NCI-H128 (cell line): ENCODE data around the gene PRKCG.

Experiments used
- DNase-seq: peaks from one replicate; lab custom pipeline; 2025; ENCODE audit not compliant: unreplicated experiment; lab: John Stamatoyannopoulos, UW

The PRKCG gene

DNA sequence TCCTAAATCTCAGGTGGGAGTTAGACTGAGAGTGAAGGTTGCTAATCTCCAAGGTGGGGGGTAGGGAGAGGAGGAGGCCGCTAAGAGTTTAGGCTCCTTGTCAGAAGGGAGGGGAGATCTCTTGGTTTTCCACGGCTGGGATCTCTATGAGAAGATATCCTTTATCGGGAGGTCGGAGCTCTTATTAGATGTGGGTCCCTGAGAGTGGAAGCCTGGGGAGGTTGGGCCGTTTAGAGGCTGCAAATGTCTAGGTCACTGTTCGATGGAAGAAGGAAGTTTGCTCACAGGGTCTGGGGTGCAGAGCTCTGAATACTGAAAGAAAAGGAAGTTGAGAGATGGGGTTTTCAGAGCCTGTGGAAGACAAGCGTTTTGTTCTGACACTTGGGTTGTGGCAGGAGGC, 10.5 kb upstream of the PRKCG start:
- no peak for DNase-seq

DNA sequence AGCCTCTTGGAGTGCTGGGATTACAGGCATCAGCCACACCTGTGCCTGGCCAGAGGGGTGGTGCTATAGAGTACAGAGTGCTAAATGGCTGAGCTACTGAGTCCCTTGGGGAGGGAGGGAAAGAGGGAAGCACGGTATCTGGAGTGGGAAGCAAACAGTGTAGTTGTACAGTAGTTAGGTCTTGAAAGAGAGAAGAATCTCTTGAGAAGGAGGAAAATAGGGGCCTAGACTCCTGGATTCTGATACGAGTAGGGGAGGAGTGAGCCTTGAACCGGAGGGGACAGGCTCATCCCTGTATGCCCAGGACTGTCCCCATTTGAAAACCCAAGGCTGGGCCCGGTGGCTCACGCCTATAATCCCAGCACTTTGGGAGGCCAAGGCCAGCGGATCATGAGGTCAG, 9.2 kb upstream of the PRKCG start:
- DNase-seq: no peak

DNA sequence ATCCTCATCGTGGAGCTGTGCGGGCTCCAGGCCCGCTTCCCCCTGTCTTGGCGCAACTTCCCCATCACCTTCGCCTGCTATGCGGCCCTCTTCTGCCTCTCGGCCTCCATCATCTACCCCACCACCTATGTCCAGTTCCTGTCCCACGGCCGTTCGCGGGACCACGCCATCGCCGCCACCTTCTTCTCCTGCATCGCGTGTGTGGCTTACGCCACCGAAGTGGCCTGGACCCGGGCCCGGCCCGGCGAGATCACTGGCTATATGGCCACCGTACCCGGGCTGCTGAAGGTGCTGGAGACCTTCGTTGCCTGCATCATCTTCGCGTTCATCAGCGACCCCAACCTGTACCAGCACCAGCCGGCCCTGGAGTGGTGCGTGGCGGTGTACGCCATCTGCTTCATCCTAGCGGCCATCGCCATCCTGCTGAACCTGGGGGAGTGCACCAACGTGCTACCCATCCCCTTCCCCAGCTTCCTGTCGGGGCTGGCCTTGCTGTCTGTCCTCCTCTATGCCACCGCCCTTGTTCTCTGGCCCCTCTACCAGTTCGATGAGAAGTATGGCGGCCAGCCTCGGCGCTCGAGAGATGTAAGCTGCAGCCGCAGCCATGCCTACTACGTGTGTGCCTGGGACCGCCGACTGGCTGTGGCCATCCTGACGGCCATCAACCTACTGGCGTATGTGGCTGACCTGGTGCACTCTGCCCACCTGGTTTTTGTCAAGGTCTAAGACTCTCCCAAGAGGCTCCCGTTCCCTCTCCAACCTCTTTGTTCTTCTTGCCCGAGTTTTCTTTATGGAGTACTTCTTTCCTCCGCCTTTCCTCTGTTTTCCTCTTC, 8.0 kb upstream of the PRKCG start:
- DNase-seq: no peak

DNA sequence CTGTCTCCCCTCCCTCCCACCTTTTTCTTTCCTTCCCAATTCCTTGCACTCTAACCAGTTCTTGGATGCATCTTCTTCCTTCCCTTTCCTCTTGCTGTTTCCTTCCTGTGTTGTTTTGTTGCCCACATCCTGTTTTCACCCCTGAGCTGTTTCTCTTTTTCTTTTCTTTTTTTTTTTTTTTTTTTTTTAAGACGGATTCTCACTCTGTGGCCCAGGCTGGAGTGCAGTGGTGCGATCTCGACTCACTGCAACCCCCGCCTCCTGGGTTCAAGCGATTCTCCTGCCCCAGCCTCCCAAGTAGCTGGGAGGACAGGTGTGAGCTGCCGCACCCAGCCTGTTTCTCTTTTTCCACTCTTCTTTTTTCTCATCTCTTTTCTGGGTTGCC, 7.4 kb upstream of the PRKCG start:
- DNase-seq: no peak

DNA sequence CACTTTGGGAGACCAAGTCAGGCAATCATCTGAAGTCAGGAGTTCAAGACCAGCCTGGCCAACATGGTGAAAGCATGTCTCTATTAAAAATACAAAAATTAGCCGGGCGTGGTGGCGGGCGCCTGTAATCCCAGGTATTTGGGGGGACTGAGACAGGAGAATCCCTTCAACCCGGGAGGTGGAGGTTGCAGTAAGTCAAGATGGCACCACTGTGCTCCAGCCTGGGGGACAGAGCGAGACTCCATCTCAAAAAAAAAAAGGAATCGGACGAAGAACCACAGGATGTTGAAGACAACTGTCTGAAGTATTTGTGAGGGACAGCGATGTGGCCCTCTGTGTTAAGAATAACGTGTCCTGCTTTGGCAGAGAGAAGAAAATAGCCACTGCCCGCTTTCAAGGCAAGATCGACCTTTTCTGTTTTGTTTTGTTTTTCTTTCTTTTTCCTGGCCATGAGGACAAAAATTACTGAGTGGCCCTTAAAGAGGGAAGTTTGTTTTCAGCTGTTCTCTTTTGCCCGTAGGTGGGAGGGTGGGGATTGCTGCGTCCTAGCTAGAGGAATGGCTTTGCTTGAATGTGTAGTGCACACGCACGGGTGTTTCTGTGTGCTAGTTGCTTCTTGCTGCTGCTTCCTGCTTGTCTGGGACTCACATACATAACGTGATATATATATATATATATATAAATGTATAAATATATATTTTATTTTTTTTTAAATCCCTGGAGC, 6.2 kb upstream of the PRKCG start:
- DNase-seq: no peak

DNA sequence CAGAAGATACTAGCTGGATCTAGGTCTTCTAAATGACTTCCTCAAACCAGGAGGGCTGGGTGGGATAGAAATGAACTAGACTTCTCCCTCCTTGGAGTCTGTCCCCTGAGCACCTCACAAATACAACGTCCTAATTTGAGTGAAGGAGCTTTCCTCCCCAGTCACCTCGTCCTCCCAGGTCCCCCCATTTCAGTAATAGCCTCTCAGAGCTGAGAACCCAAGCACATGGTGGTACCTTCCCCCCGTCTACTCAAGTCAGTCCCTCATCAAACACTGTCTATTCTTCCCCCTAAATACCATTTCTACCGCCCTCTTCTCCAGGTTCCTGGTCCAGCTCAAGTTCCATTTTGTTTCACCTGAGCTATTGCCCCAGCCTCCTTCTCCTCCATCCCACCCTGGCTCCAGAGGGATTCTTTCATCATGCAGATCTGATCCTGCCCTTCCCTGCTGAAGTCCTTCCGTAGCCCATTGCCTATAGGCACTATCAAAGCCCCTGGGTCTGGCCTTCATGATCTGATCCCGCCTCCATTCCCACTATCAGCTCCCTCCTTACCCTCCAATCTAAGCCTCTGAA, 5.3 kb upstream of the PRKCG start:
- no peak for DNase-seq

DNA sequence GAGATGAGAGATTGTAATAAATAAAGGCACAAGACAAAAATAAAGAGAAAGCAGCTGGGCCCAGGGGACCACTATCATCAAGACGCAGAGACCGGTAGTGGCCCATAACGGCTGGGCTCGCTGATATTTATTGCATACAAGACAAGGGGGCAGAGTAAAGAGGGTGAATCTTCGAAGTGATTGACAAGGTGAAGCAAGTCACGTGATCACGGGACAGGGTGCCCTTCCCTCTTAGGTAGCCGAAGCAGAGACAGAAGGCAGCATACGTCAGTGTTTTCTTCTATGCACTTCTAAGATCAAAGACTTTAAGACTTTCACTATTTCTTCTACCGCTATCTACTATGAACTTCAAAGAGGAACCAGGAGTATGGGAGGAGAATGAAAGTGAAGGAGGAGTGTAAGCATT, 4.6 kb upstream of the PRKCG start:
- no peak for DNase-seq

DNA sequence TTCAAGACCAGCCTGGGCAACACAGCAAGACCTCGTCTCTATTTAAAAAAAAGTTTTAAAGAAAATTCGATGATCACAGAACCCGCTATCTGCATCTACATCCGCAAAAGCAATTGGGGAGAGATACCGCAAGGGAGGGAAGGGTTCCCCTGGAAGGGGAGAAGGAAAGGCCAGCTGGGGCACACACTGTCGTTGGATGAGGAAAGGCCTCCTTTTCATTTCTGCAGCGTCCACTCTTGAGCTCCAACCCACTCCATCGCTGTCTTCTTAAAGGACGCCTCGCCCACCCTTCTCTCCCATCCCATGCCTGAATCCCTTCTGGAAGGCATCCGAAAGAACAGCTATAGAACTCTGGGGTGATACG, 3.2 kb upstream of the PRKCG start:
- DNase-seq: no peak

- no peak for DNase-seq
Measured at GRCh38 chr19:53879140-53880081, 2.6 kb upstream of the PRKCG start.

GRCh38 chr19:53880711-53881481, 1.1 kb upstream of the PRKCG start:
- no peak for DNase-seq

DNA sequence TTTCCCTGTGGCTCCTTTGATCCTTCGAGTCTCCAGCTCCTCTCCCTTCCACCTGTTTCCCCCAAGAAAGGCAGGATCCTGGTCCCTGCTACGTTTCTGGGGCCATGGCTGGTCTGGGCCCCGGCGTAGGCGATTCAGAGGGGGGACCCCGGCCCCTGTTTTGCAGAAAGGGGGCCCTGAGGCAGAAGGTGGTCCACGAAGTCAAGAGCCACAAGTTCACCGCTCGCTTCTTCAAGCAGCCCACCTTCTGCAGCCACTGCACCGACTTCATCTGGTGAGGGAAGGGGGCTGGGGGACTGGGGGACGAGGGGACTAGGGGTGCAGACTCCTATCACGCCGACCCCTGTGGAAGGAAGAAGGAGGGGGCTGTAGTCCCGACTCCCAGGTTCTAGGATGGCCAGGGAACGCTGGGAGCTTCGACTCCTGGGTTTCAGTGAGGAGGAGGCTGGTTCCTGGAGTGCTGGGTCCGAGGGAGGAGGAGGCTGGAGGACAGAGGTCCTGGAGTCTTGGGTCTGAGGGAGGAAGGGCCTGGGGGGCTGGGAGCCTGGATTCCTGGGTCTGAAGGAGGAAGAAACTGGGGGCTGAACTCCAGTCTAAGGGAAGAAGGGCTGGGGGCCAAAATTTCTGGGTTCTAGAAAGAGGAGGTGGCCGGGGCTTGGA, 524 bp downstream of the PRKCG start:
- DNase-seq: no peak

DNA sequence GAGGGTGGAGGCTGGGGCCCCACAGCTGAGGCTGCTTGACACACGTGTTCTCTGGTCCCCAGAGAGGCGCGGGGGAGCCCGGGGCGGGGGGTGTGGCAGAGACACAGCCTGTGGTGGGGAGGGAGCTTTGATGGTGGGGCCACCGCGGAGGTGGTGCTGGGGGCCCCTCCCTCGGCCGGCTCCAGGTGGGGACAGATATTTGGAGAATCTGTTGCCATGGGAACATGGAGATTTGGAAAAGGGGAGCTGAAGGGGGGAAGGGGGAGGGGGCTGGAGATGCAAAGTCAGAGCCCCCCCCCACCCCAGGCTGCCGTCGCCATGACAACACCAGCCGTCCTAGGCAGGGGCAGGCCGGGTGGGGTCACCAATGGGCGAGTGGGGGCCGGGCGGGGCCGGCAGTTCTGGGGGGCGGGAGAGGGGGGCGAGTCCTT, 1.2 kb downstream of the PRKCG start:
- no peak for DNase-seq

GRCh38 chr19:53883741-53884140, 1.7 kb downstream of the PRKCG start:
- no peak for DNase-seq

DNA sequence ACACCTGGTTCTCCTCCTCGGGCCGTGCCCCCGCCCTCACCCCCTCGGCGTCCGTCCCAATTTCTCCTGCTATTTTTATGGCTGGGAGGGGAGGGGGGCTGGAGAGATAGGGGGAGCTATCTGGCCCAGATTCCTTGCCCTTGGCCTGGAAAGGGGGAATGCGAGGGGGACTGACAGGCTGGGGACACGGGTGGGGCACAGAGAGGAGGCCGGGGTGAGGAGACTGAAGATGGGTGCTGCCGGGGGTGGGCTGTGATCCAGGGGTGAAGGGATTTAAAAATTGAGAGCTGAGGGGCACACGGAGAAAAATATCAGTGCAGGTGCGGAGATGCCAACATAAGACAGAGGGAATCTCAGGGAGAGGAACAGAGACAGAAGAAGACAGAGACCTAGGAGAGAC, 2.3 kb downstream of the PRKCG start:
- no peak for DNase-seq

- DNase-seq: no peak
Measured at GRCh38 chr19:53885036-53885435, 3.0 kb downstream of the PRKCG start.

DNA sequence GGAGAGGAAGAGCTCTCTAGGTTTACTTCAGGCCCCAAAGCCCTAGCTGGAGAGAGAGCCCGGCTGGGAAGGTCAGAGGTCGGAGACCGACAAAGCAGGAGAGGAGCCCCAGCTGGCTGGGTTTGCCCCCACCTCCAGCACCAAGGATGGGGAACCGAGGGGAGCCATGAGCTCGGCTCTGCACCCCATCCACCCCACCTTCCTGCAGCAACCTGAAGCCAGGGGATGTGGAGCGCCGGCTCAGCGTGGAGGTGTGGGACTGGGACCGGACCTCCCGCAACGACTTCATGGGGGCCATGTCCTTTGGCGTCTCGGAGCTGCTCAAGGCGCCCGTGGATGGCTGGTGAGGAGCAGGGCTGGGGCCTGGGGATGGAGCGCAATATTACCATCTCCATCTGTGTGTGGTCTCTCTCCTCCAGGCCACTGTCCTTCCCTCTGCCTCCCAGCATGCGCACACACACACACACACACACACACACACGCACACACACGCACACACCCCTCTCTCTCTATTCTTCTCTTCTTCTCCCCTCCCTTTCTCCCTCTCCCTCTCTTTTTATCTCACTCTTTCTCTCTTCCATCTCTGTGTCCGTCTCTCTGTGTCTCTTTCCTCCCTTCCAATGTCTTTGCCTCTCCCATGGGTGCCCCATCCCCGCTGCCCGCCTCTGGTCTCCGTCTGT, 10.4 kb downstream of the PRKCG start:
- no peak for DNase-seq

DNA sequence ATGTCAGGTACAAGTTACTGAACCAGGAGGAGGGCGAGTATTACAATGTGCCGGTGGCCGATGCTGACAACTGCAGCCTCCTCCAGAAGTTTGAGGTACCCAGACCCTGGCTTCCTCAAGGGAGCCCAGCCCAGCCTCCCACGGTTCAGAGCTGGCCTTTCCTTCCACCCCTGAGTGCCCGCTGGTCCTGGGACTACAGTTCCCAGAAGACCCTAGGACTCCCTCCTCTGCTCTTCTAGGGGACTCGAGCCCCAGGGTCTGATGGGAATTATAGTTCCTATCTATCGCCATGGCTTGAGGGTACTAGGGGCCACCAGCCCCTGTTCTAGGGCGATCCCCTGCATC, 11.0 kb downstream of the PRKCG start:
- no peak for DNase-seq

GRCh38 chr19:53894707-53895106, 12.7 kb downstream of the PRKCG start:
- no peak for DNase-seq

- DNase-seq: no peak
Measured at GRCh38 chr19:53896682-53897081, 14.7 kb downstream of the PRKCG start.
